ENCODE measurements around the gene LRRC4C.

The LRRC4C gene

DNA sequence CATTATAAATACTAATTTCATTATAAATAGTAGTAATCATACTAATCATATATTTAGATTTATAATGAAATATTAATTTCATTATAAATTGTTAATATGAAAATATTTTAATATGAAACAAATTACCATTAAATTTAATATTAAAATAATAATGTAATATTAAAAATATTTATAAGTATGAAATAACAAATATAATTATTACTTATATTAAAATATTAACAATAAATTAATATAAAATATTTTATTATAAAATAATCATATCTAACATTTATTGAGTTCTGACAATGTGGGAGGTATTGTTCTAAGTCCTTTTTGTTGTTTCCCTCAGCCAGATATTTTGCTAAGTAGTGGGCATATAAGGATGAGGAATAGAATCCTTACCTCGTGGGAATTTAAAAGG, 1341.4 kb downstream of the LRRC4C start:
- FAIRE-seq: no peak
- no peak for DNase-seq (ENCODE audit: insufficient read length, low spot score)
- TF ChIP-seq, protein P1, sequence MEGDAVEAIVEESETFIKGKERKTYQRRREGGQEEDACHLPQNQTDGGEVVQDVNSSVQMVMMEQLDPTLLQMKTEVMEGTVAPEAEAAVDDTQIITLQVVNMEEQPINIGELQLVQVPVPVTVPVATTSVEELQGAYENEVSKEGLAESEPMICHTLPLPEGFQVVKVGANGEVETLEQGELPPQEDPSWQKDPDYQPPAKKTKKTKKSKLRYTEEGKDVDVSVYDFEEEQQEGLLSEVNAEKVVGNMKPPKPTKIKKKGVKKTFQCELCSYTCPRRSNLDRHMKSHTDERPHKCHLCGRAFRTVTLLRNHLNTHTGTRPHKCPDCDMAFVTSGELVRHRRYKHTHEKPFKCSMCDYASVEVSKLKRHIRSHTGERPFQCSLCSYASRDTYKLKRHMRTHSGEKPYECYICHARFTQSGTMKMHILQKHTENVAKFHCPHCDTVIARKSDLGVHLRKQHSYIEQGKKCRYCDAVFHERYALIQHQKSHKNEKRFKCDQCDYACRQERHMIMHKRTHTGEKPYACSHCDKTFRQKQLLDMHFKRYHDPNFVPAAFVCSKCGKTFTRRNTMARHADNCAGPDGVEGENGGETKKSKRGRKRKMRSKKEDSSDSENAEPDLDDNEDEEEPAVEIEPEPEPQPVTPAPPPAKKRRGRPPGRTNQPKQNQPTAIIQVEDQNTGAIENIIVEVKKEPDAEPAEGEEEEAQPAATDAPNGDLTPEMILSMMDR (IDR thresholded peaks at IDR 0.05; ENCODE audit: insufficient read depth, missing control alignments): no peak

DNA sequence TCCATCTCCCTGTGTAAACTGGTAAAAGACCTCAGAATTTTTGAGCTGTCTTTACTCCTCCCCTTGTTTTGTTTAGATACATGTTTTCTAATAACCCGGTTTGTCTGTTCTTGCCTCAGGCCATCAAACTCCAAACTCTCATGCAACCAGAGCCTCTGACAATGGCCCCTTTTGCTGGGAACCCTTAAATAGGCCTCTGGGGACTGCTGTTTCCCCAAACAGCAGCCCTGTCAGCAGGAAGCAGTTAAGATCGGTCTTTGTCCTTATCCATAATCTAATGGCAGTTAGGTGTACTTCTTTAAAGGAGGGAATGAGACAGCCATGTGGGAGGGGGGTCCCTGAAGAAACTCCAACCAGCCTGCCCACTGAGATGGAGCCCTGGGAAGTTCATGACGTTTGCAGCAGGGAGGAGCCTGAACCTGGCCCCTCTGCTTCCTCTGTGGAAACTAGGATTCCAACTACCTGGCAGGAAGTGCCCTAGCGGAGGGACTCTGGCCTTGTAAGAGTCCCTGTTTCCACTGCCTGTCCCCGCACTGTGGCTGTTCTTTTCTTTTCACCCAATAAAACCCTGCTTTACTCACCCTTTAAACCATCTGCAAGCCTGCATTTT, 1354.4 kb downstream of the LRRC4C start:
- no peak for FAIRE-seq
- DNase-seq (ENCODE audit: insufficient read length, low spot score): no peak
- TF ChIP-seq, protein P1 (IDR thresholded peaks at IDR 0.05; ENCODE audit: insufficient read depth, missing control alignments): no peak

DNA sequence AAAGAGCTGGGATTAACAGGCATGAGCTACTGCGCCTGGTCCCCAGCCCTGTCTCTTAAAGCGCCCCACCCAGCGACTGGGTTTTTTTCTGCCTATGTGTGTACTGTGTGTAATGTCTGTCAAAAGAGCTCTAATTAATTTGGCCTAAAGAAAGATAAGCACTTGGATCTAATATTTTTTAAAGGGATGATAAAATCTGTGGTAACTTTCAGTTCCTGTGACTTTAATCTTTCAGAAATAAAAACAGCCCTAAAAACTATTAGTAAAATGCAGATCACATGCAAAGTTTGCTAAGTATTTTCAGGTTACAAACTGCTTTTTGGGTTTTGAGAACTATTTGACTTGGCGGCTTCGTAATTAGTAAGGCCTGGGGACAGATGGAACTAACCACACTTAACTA, 1358.7 kb downstream of the LRRC4C start:
- FAIRE-seq: no peak
- no peak for DNase-seq (ENCODE audit: insufficient read length, low spot score)
- TF ChIP-seq, protein P1 (IDR thresholded peaks at IDR 0.05; ENCODE audit: insufficient read depth, missing control alignments): no peak

DNA sequence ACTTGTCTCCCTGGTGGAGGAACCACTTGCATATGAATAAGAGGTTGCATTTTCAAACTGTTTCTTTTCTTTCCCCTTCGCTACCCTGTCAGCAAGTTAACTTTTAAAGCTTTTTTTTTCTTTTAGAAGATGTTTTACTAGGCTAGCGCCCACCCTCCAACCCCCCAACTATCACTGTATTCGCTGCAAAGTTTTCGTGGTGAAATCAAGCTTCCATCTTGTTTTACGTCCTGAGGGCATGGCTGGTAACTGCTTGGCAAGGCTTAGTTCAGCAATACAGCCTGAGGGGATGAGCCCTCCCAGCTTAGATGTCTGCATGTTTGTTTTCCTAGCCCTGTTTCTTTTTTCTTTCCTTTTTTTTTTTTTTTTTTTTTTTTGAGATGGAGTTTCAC, 1359.3 kb downstream of the LRRC4C start:
- TF ChIP-seq, protein P1 (IDR thresholded peaks at IDR 0.05; ENCODE audit: insufficient read depth, missing control alignments): no peak
- FAIRE-seq: no peak
- no peak for DNase-seq (ENCODE audit: insufficient read length, low spot score)

DNA sequence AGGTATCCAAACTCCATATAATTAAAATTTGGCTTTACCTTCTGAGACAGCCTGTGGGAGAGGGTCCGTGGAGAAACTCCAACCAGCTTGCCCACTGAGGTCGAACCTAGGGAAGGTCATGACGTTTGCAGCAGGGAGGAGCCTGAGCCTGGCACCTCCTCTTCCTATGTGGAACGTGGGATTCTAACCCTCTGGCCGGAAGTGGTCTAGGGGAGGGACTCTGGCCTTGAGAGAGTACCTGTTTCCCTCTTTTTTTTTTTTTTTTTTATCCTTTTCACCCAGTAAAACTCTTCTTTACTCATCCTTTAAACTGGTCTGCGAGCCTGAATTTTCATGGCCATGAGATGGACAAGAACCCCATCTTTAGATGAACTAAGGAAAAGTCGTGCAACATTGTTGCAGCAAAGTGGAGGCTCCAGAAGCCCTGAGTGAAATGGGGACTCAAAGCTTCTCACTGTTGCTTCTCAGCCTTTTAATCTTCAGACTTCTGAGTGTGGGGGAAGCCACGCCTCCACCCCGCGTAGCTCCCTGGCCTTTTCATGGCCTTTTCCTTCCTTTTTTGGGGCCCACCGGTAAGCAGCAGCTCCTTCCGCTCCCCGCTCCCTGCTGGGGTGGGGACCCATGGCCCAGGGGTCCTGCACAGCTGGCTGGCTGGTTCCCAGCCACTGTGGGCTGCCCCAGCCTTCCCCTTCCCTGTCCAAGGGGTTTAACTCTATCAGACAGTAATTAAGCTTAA, 1359.9 kb downstream of the LRRC4C start:
- FAIRE-seq: no peak
- no peak for DNase-seq (ENCODE audit: insufficient read length, low spot score)
- TF ChIP-seq, protein P1 (IDR thresholded peaks at IDR 0.05; ENCODE audit: insufficient read depth, missing control alignments): no peak

GRCh38 chr11:40095446-40095845, 1364.0 kb downstream of the LRRC4C start:
- FAIRE-seq: no peak
- DNase-seq (ENCODE audit: insufficient read length, low spot score): no peak
- TF ChIP-seq, protein P1 (IDR thresholded peaks at IDR 0.05; ENCODE audit: insufficient read depth, missing control alignments): no peak

GRCh38 chr11:40094954-40095353, 1364.5 kb downstream of the LRRC4C start:
- TF ChIP-seq, protein P1 (IDR thresholded peaks at IDR 0.05; ENCODE audit: insufficient read depth, missing control alignments): no peak
- DNase-seq (ENCODE audit: insufficient read length, low spot score): no peak
- no peak for FAIRE-seq

Data from D721Med (cell line).